ENCODE measurements around the gene HERC4.
"Not testable (repeated sequence)": the region's sequence is repeated elsewhere in the genome, so short reads cannot be mapped to it uniquely, and the experiment has no call there.

DNA sequence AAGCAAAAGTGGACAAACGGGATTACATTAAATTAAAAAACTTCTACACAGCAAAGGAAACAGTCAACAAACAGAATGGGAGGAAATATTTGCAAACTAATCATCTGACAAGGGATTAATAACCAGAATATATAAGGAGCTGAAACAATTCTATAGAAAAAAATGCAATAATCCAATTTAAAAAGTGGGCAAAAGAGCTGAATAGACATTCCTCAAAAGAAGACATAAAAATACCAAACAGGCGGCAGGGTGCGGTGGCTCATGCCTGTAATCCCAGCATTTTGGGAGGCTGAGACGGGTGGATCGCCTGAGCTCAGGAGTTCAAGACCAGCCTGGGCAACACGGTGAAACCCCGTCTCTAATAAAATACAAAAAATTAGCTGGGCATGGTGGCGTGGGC, 92.5 kb downstream of the HERC4 start:
- TF ChIP-seq CTCF (conservative IDR thresholded peaks at IDR 0.05 in 1 of 2, IDR thresholded peaks at IDR 0.05 in 1 of 2; ENCODE audit: low read depth in 1 of 2, low read length in 2 of 2); EZH2 (IDR thresholded peaks at IDR 0.05; ENCODE audit: low read length, missing control alignments): not testable (repeated sequence)

Measured in fibroblast of lung (primary cell).